ENCODE measurements around the gene ABCC11. TPM values are rescaled to one million over a fixed set of nuclear protein-coding genes. Genes with fewer than 3 reads are reported as not detected.

The ABCC11 gene
- total and polyA plus RNA-seq, 2 of the 4 experiments (the other 2 are of a cell fraction), result 0.09 to 0.18 TPM

DNA sequence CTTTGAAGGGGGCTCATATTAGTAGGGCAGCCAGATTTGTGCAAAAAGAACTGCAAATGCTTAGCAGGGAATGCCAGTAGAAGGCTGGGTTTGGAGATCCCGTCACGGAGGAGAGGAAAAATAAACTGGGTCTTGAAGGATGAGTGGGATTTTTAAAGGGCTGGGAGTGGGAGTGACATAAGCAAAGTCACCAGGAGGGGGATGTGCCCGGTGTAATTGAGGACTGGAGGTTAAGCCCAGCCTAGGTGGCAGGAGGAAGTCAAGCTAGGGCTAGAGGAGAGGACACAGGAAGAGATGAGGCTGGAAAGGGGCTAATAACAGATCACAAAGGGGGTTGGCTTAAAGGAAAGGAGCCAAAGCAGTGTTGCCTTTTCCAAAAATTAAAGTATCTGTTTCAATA, 26.4 kb downstream of the ABCC11 start:
- Histone ChIP-seq H3K9me1 (ENCODE audit: insufficient read depth, low read length) (no peaks in the 10 kb centered on the region), H3K14ac (replicated peaks; ENCODE audit: low read depth, low read length) (no peak overlapping the region), H2BK20ac (ENCODE audit: low read depth, low read length) (no peak overlapping the region), H3K56ac (ENCODE audit: extremely low read depth, insufficient read depth, low read length) (no peak overlapping the region), H3K18ac (ENCODE audit: low read depth, low read length) (no peak overlapping the region), H3K4me3 (ENCODE audit: insufficient read depth, low read depth, low read length) (no peak overlapping the region), H3K9me3 (ENCODE audit: control insufficient read depth, insufficient read depth, low read length) (no peaks in the 10 kb centered on the region), H3K27me3 (ENCODE audit: control insufficient read depth, insufficient read depth, low read length) (peaks cover 16% of the 10 kb centered on the region), H4K20me1 (ENCODE audit: insufficient read depth, low read length) (no peaks in the 10 kb centered on the region), H2BK5ac (ENCODE audit: low read depth, low read length, poor library complexity, severe bottlenecking) (no peak overlapping the region), H2AFZ (replicated peaks; ENCODE audit: low read length, poor library complexity) (no peak overlapping the region), H2BK15ac (ENCODE audit: low read depth, low read length) (no peak overlapping the region), H2AK5ac (ENCODE audit: low read depth, low read length) (no peak overlapping the region), H3K9ac (ENCODE audit: low read depth, low read length) (no peak overlapping the region), H3K27ac (ENCODE audit: insufficient read depth, low read length) (no peak overlapping the region), H3K4me1 (ENCODE audit: control insufficient read depth, insufficient read depth, low read length) (no peaks in the 10 kb centered on the region), H2AK9ac (replicated peaks; ENCODE audit: low read depth, low read length, poor library complexity) (no peak overlapping the region), H4K91ac (ENCODE audit: insufficient read depth, low read depth, low read length) (no peak overlapping the region), H4K8ac (ENCODE audit: low read depth in 2 of 2, low read length in 2 of 2) (no peak overlapping the region), H3K4me2 (ENCODE audit: low read depth, low read length) (no peak overlapping the region), H3K4ac (ENCODE audit: low read depth, low read length) (no peak overlapping the region), H4K5ac (ENCODE audit: low read depth, low read length) (no peak overlapping the region), H2BK120ac (ENCODE audit: low read depth, low read length) (no peak overlapping the region), H3K36me3 (ENCODE audit: control insufficient read depth, insufficient read depth, low read length) (no peaks in the 10 kb centered on the region), H3K79me1 (ENCODE audit: low read depth in 1 of 2, low read length in 2 of 2) (no peaks in the 10 kb centered on the region), H3K23ac (ENCODE audit: low read depth, low read length) (no peak overlapping the region)
- dilution Hi-C loops (cut with HindIII; ENCODE audit: low sequenced_read_pairs, unreplicated experiment) (no loop called here), in situ Hi-C loops (cut with MboI; ENCODE audit: low sequenced_read_pairs) (no loop called here), intact Hi-C loops (cut with micrococcal nuclease) (no loop called here)
- TF ChIP-seq CEBPB (IDR thresholded peaks at IDR 0.05; ENCODE audit: low read depth, low read length), result no peak
- TF ChIP-seq MXI1 (IDR thresholded peaks at IDR 0.05; ENCODE audit: borderline replicate concordance, low read depth, low read length), result no peak
- no peak for TF ChIP-seq SMC3 (IDR thresholded peaks at IDR 0.05; ENCODE audit: low read depth, low read length)
- no peak for TF ChIP-seq NFE2L2 (IDR thresholded peaks at IDR 0.05; ENCODE audit: low read depth, low read length)
- no peak for TF ChIP-seq FOS (IDR thresholded peaks at IDR 0.05; ENCODE audit: low read depth, low read length)
- no peak for TF ChIP-seq RAD21 (IDR thresholded peaks at IDR 0.05; ENCODE audit: low read length)
- no peak for TF ChIP-seq MAZ (IDR thresholded peaks at IDR 0.05; ENCODE audit: borderline replicate concordance, low read depth, low read length)
- 58% methylated on average over 3 of the region's 3 CpGs; no CpG with 5 or more reads in 1 of the 2 experiments for WGBS, 2 experiments (ENCODE audit: extremely low coverage in 2 of 2, insufficient read length in 1 of 2)
- ChIA-PET CTCF (interaction anchor here (1.1 kb wide), 1 partner anchor 11 kb away, joined by 3 read pairs; no protein-coding TSS in a partner anchor), POLR2A (ENCODE audit: unreplicated experiment) (no interaction called here)
- no peak for ATAC-seq (ENCODE audit: low read depth)
- no peak for DNase-seq
- BruUV-seq (replicated peaks), result no TSS peak

Measured in IMR-90 (cell line).